ENCODE data around the gene NPAS2. TPM values are rescaled to one million over a fixed set of nuclear protein-coding genes. Genes with fewer than 3 reads are reported as not detected.

The NPAS2 gene
- total RNA-seq, 8 experiments from 2014 or later, result 1.6 to 35.0 (median 6.4) TPM

DNA sequence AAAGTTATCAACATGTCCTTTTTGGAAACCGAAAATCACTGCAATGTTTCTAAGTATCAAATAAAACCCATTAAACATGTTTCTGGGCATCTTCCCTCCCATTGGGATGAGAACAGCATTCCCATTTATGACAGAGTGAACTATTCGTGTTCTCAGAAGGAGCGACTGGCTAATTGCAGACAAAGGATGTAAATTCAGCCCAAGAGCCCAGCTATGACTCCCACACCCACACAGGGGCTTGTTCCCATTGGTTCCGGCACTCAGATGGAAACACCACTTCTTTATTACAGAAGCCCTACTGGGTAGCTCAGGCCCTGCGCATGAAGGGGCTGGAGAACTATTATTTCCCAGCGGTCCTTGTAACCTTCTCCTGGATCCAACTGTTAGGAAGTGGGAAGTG is 16.6 kb upstream of the NPAS2 start:
- no peak for ATAC-seq (replicated peaks in 6 of 8)
- Histone ChIP-seq H3K4me3 (no peak overlapping the region), H3K4me1 (replicated peaks in 1 of 2) (peaks cover 20 to 30% of the 10 kb centered on the region in 2 donors), H3K27ac (no peak overlapping the region)
- in situ Hi-C loops (cut with MboI; ENCODE audit: low pct_unique_long_range_greater_than_20kb in 2 of 9, low sequenced_read_pairs in 9 of 9, unreplicated experiment in 9 of 9), result no loop called here
- 33 to 100% (median 74%) methylated on average over 1 to 6 of the region's 6 CpGs; no CpG with 5 or more reads in 2 of the 10 experiments for WGBS, 10 experiments

DNA sequence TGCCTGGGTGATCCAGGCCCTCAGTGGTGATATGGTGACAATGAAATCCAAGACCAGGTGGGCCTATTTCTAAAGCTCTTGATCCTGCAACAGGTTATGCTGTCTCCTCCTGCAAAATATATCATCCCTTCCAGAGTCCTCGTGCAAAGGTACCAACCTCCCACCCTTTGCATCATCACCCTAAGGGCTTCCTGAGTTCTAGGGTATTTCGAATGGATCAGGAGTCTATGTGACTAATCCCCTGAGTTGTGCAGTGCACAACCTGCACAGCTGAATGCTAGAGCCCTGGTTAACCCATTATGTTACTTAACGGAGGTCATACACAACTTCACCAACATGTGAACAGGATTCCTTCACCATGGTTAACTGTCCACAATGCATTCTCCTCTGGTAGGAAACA is 13.4 kb upstream of the NPAS2 start:
- WGBS, 10 experiments, result 60 to 86% (median 80%) methylated on average over 1 to 3 of the region's 3 CpGs; no CpG with 5 or more reads in 3 of the 10 experiments
- in situ Hi-C loops (cut with MboI; ENCODE audit: low pct_unique_long_range_greater_than_20kb in 2 of 9, low sequenced_read_pairs in 9 of 9, unreplicated experiment in 9 of 9), result no loop called here
- peak in 1 of 8 experiments; percentile 46 for ATAC-seq (replicated peaks in 6 of 8)
- no peak overlapping the region for H3K4me3 ChIP-seq
- no peak overlapping the region for H3K27ac ChIP-seq
- peaks cover under 1 to 2% of the 10 kb centered on the region in 2 donors for H3K4me1 ChIP-seq (replicated peaks in 1 of 2)

DNA sequence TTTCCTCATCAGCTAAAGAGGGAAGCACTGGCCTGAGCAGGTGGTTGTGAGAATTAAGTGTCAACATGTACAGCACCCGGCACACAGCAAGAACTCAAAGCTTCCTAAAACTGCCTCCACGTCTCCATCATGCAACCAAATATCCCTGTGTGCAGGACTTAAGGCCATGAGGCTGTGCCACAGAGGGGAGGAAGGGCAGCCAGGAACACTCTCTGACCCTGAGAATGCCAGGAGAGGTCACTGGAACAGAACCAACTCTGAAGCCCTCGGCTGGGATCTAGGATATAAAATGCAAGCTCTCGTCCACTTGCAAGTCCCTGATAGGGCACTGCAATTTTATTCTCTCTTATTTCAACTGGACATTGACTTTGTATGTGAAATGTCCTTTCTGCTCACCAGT is 12.2 kb upstream of the NPAS2 start:
- no peak overlapping the region for H3K27ac ChIP-seq
- peaks cover 0 to 2% of the 10 kb centered on the region in 2 donors for H3K4me1 ChIP-seq (replicated peaks in 1 of 2)
- 62 to 100% (median 100%) methylated on average over 1 to 4 of the region's 4 CpGs; no CpG with 5 or more reads in 3 of the 10 experiments for WGBS, 10 experiments
- no peak for ATAC-seq (replicated peaks in 6 of 8)
- in situ Hi-C loops (cut with MboI; ENCODE audit: low pct_unique_long_range_greater_than_20kb in 2 of 9, low sequenced_read_pairs in 9 of 9, unreplicated experiment in 9 of 9), result no loop called here
- H3K4me3 ChIP-seq, result no peak overlapping the region

DNA sequence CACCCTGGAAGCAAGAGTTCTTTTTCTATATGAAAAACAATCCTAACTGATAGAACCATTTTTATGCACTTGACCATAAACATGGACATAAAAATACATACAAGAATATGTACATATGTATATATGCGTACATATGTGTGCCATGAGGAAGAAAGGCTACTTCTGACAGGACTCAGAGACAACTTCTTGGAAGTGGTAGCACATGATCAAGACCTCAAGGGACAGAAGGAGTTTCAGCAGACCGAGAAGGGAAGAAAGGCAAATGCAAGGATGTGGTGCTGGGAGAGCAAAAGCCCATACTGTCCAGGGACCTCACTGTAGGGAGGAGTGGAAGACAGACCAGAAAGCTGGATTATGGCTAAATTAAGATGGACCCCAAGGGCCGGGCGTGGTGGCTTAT is 11.4 kb upstream of the NPAS2 start:
- H3K4me3 ChIP-seq, result no peak overlapping the region
- 0 to 100% (median 80%) methylated on average over 1 to 4 of the region's 4 CpGs; no CpG with 5 or more reads in 3 of the 10 experiments for WGBS, 10 experiments
- no peak overlapping the region for H3K27ac ChIP-seq
- H3K4me1 ChIP-seq (replicated peaks in 1 of 2), result peaks cover 0 to 2% of the 10 kb centered on the region in 2 donors
- peak in 3 of 8 experiments; percentile 75 to 96 (median 78) for ATAC-seq (replicated peaks in 6 of 8)
- in situ Hi-C loops (cut with MboI; ENCODE audit: low pct_unique_long_range_greater_than_20kb in 2 of 9, low sequenced_read_pairs in 9 of 9, unreplicated experiment in 9 of 9), result no loop called here

DNA sequence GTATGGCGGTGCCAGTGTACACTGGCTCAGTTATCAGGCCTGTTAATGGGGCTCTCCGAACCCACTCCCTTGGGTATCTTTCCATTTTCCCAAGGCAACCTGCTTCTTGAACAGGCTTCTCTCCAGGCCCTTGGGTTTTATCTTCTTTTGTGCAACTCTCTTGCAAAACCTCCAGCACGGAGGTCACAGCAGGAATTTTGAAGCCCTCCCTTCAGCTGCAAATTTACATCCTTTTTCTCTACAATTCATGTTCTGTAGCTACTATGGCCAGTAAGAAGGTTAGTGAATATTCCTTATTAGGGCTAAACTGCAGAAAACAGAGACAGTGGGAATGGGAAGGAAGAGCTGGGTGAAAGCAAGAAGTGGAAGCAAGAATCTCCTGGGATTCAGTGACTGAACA is 10.4 kb upstream of the NPAS2 start:
- no peak for ATAC-seq (replicated peaks in 6 of 8)
- WGBS, 10 experiments, result 29 to 81% (median 58%) methylated on average over 1 to 3 of the region's 3 CpGs; no CpG with 5 or more reads in 3 of the 10 experiments
- Histone ChIP-seq H3K27ac (no peak overlapping the region), H3K4me1 (replicated peaks in 1 of 2) (peaks cover 0 to 2% of the 10 kb centered on the region in 2 donors), H3K4me3 (no peak overlapping the region)
- in situ Hi-C loops (cut with MboI; ENCODE audit: low pct_unique_long_range_greater_than_20kb in 2 of 9, low sequenced_read_pairs in 9 of 9, unreplicated experiment in 9 of 9), result no loop called here

DNA sequence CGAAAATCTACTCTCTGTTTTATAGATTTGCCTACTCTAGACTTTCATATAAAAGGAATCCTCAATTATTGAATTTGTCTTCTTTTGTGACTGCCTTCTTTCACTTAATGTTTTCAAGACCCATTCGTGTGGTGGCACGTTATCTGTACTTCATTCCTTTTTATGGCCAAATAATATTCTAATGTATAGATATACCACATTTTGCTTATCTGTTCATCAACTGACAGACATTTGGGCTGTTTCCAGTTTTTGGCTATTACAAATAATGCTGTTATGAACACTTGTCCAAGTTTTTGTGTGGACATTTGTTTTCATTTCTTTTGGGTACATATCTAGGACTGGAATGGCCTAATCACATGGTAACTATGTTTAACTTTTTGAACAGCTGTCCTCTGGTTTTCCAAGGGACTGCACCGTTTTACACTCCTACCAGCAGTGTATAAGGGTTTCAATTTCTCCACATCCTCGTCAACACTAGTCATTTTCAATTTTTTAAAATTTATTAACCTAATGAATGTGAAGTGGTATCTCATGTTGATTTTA is 9.3 kb upstream of the NPAS2 start:
- ATAC-seq (replicated peaks in 6 of 8), result no peak
- no peak overlapping the region for H3K4me3 ChIP-seq
- no peak overlapping the region for H3K27ac ChIP-seq
- H3K4me1 ChIP-seq (replicated peaks in 1 of 2), result peaks cover 0 to 2% of the 10 kb centered on the region in 2 donors
- WGBS, 10 experiments, result 57 to 89% (median 81%) methylated on average over 3 to 5 of the region's 5 CpGs
- in situ Hi-C loops (cut with MboI; ENCODE audit: low pct_unique_long_range_greater_than_20kb in 2 of 9, low sequenced_read_pairs in 9 of 9, unreplicated experiment in 9 of 9), result no loop called here

DNA sequence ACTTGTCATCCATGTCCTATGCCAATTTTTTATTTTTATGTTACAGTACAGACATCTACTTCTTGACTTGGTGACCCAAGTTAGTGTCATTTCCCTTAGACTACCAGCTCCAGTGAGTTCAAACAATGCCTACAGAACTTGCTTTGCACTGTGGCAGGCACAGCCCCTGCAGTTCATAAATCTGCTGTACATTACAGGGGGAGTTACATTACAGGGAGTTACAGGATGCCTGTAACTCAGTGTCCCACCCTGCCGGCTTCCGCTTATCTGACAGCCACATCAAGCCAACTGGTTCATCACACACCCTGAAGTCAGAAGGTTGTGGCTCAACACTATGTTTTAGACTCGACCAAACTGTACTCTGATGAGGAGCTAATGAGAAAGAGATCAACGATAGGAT is 7.8 kb upstream of the NPAS2 start:
- in situ Hi-C loops (cut with MboI; ENCODE audit: low pct_unique_long_range_greater_than_20kb in 2 of 9, low sequenced_read_pairs in 9 of 9, unreplicated experiment in 9 of 9), result no loop called here
- Histone ChIP-seq H3K27ac (no peak overlapping the region), H3K4me1 (replicated peaks in 1 of 2) (peaks cover 0 to 2% of the 10 kb centered on the region in 2 donors), H3K4me3 (no peak overlapping the region)
- WGBS, 10 experiments, result 53 to 100% (median 73%) methylated on average over 2 to 4 of the region's 4 CpGs; no CpG with 5 or more reads in 1 of the 10 experiments
- ATAC-seq (replicated peaks in 6 of 8), result no peak

DNA sequence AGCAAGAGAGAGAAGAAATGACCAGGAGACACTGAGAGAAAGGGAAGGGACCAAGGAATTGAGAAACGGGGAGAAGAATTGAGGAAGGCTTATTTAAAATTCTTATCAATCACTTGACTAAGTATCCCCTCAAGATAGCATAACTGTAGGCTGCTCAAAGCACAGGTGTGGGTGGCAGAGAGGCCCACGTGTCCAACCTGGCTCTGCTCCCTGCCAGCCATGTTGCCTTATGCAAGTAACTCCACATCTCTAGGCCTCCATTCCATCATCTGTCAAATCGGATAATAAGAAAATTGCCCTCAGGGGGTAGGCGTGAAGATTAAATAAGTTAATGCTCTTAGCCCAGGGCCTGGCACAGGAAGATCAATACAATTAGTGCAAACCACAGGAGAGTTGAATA is 7.4 kb upstream of the NPAS2 start:
- Histone ChIP-seq H3K4me1 (replicated peaks in 1 of 2) (peaks cover 0 to 2% of the 10 kb centered on the region in 2 donors), H3K4me3 (no peak overlapping the region), H3K27ac (no peak overlapping the region)
- in situ Hi-C loops (cut with MboI; ENCODE audit: low pct_unique_long_range_greater_than_20kb in 2 of 9, low sequenced_read_pairs in 9 of 9, unreplicated experiment in 9 of 9), result no loop called here
- ATAC-seq (replicated peaks in 6 of 8), result no peak
- 50 to 100% (median 80%) methylated on average over 1 to 4 of the region's 4 CpGs; no CpG with 5 or more reads in 3 of the 10 experiments for WGBS, 10 experiments

DNA sequence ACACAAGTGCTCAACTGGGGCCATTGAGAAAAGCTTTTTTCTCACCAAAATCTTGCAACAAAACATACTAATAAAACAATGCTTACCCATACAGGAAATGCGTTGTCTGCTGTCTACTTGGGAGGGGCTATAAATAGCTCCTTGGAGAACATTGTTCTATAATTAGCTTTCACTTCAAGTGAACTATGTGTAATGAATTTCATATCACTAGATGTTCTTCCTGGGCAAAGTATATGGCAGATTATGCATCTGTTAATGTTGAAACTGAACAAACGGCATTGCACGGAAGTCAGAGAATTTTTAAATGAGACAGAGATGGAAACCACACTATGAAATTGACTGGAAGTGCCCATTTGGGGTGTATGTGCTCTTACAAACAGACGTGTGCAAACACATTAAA is 6.4 kb upstream of the NPAS2 start:
- 0 to 94% (median 75%) methylated on average over 1 to 3 of the region's 4 CpGs; no CpG with 5 or more reads in 4 of the 10 experiments for WGBS, 10 experiments
- Histone ChIP-seq H3K4me3 (no peak overlapping the region), H3K4me1 (replicated peaks in 1 of 2) (peaks cover 0 to 2% of the 10 kb centered on the region in 2 donors), H3K27ac (no peak overlapping the region)
- ATAC-seq (replicated peaks in 6 of 8), result peak in 3 of 8 experiments; percentile 4 to 44 (median 35)
- in situ Hi-C loops (cut with MboI; ENCODE audit: low pct_unique_long_range_greater_than_20kb in 2 of 9, low sequenced_read_pairs in 9 of 9, unreplicated experiment in 9 of 9), result no loop called here

DNA sequence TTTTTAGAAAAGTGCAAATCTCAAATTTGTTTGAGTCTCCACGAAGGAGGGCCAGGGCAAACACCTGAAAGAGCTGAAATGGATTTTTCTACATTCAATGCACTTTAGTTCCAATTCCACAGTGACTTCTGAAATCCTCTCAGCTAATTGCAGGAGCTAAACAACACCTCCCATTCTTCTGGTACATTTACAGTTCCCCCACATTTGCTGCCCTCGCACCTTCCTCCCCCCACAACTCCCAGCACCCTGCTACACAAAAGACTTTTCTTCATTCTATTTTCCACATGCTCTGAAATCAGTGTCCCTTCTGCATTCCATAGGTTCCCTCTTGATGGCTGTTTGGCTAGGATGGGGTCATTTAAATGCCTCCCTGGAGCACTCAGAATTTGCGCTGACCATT is 5.9 kb upstream of the NPAS2 start:
- Histone ChIP-seq H3K4me3 (no peak overlapping the region), H3K27ac (no peak overlapping the region), H3K4me1 (replicated peaks in 1 of 2) (peaks cover 0 to 2% of the 10 kb centered on the region in 2 donors)
- no peak for ATAC-seq (replicated peaks in 6 of 8)
- 40 to 100% (median 83%) methylated on average over 1 to 2 of the region's 3 CpGs; no CpG with 5 or more reads in 3 of the 10 experiments for WGBS, 10 experiments
- in situ Hi-C loops (cut with MboI; ENCODE audit: low pct_unique_long_range_greater_than_20kb in 2 of 9, low sequenced_read_pairs in 9 of 9, unreplicated experiment in 9 of 9), result no loop called here

DNA sequence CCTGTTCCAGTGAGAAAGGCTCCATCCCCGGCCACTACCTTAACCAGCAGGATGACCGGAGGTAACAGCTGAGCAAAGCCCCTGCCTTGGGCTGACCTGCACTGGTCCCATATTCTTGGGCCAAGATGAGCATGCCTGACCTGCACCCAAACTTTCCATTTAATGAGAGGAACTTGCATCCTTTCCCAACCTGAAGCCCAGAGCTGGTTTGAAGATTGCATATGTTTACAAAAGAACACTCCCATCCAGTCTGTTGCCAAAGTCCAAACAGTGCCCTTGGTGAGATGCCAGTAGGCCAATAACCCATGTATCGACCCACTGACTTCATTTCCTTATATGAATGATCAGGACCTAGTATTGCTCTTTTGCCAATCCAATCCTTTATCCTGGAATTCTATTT is 5.5 kb upstream of the NPAS2 start:
- in situ Hi-C loops (cut with MboI; ENCODE audit: low pct_unique_long_range_greater_than_20kb in 2 of 9, low sequenced_read_pairs in 9 of 9, unreplicated experiment in 9 of 9), result no loop called here

DNA sequence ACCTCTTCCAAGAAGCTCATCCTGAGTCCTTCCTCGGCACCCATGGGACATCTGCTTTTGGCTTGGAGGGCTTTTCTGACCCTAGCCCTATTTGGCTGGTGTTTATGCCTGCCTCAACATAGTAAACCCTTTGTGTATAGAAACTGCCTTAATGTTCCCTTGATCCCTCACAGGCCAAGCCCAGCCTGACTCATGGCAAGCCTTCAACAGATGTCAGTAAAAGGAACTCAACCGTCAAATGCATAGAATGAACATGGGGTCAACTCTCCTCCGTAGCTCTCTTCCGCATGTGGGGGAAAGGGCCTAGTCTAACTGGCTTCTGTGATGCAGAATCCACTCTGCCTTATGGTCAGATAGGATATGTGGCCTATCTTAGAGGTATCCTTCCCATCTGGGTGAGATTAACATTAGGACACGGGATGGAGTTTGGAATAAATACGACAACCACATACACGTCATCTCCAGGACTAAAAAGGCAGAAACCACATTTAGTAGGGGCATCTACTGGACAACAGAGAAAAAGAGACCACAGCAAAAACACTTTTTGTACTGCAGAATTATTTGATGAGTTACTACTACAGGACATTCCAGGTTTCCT is 2.5 kb upstream of the NPAS2 start:
- Histone ChIP-seq H3K27ac (no peak overlapping the region), H3K4me1 (replicated peaks in 1 of 2) (no peaks in the 10 kb centered on the region), H3K4me3 (no peak overlapping the region)
- WGBS, 10 experiments, result 31 to 95% (median 71%) methylated on average over 1 to 7 of the region's 7 CpGs; no CpG with 5 or more reads in 2 of the 10 experiments
- peak in 2 of 8 experiments; percentile 7 to 9 for ATAC-seq (replicated peaks in 6 of 8)
- in situ Hi-C loops (cut with MboI; ENCODE audit: low pct_unique_long_range_greater_than_20kb in 2 of 9, low sequenced_read_pairs in 9 of 9, unreplicated experiment in 9 of 9), result no loop called here

More for the DNA sequence above, 5.5 kb upstream of the NPAS2 start:
- H3K4me3 ChIP-seq, result no peak overlapping the region
- no peak overlapping the region for H3K27ac ChIP-seq
- ATAC-seq (replicated peaks in 6 of 8), result no peak
- WGBS, 10 experiments, result 75 to 100% (median 84%) methylated on average over 1 to 3 of the region's 3 CpGs; no CpG with 5 or more reads in 4 of the 10 experiments
- H3K4me1 ChIP-seq (replicated peaks in 1 of 2), result peaks cover 0 to 2% of the 10 kb centered on the region in 2 donors

DNA sequence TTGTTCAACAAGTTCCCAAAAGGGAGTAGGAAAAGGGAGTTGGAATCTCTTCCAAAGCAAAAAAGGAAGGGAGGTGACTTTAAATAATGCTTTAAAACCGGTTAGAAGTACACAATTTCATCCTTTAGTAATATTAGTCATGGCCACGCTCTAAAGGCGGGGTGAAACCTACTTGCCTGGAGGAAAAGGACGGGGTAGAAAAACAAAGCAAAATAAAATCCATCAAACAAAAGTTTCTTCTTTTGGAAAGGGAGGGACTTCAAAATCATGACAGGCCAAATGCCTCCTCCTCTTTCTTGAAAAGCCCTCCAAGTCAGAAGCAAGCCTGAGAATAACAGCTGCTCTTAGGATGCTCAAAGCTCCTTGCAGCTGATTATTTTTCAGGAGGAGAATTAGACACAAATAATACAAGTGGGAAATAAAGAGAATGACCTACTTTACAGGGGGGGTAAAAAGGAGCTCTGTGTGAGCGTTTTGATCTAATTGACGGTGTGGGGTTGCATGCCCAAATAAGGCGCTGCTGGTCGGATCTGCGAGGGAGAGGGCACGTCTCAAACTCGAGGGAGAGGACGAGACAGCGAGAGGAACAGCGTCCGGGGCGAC is 1.8 kb upstream of the NPAS2 start:
- ATAC-seq (replicated peaks in 6 of 8), result peak in 4 of 8 experiments; percentile 10 to 49 (median 28)
- 0 to 100% (median 63%) methylated on average over 3 to 11 of the region's 16 CpGs for WGBS, 10 experiments
- in situ Hi-C loops (cut with MboI; ENCODE audit: low pct_unique_long_range_greater_than_20kb in 2 of 9, low sequenced_read_pairs in 9 of 9, unreplicated experiment in 9 of 9), result no loop called here
- Histone ChIP-seq H3K27ac (no peak overlapping the region), H3K4me1 (replicated peaks in 1 of 2) (no peaks in the 10 kb centered on the region), H3K4me3 (peak overlapping the region; percentile 89 to 100 (median 94))
